Measurements from ENCODE around the gene TFB1M.
"Not testable (repeated sequence)": the region's sequence is repeated elsewhere in the genome, so short reads cannot be mapped to it uniquely, and the experiment has no call there.

The TFB1M gene

DNA sequence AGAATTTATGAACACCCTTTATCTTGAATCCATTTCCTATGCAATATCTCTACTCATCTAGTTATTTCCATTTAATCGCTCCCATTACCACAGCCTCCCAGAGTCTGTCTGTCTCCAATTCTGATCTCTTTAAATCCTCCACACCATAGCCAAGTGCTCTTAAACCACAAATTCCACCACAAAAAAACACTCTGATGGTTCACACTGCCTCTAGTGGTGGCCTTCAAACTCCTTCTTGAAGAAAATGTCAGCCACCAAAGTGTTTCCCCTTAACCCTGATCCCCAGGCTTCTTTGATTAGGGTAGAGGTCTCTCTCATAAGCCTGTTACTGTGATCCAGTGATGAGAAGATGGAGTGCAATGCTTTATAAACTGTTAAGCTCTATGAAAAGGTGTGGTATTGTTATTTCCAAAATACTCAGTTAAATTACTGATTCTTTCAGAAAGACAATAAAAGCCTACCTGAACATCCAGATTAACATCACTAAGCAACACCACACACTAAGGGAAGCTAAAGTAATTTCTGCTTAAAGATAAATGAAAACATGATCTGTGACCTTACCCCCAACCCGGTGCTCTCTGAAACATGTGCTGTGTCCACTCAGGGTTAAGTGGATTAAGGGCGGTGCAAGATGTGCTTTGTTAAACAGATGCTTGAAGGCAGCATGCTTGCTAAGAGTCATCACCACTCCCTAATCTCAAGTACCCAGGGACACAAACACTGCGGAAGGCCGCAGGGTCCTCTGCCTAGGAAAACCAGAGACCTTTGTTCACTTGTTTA, 46.0 kb downstream of the TFB1M start:
- TF ChIP-seq, protein P1, sequence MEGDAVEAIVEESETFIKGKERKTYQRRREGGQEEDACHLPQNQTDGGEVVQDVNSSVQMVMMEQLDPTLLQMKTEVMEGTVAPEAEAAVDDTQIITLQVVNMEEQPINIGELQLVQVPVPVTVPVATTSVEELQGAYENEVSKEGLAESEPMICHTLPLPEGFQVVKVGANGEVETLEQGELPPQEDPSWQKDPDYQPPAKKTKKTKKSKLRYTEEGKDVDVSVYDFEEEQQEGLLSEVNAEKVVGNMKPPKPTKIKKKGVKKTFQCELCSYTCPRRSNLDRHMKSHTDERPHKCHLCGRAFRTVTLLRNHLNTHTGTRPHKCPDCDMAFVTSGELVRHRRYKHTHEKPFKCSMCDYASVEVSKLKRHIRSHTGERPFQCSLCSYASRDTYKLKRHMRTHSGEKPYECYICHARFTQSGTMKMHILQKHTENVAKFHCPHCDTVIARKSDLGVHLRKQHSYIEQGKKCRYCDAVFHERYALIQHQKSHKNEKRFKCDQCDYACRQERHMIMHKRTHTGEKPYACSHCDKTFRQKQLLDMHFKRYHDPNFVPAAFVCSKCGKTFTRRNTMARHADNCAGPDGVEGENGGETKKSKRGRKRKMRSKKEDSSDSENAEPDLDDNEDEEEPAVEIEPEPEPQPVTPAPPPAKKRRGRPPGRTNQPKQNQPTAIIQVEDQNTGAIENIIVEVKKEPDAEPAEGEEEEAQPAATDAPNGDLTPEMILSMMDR (IDR thresholded peaks at IDR 0.05) = peak; percentile 63
- not testable (repeated sequence) for H3K27ac ChIP-seq

DNA sequence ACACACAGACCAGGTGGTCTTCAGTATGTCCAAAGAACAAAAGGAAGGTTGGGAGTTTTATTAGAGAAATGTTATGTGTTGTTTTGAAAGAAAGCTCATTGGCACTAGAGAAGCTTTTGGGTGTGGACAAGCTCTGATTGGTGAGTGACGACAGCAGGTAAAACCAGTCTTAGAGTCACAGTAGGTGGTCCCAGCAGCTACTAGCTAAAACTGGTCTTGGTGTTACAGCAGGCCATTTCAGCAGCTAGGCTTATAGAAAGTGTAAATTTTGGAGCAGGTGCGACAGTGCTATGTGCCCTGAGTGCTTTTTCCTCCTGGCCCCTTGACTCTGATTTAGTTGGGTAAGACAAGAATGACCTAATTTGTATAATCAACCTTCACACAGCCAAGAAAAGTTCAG, 46.9 kb downstream of the TFB1M start:
- H3K27ac ChIP-seq = no peak overlapping the region
- TF ChIP-seq ZFX (IDR thresholded peaks at IDR 0.05; ENCODE audit: borderline replicate concordance) = no peak
- TF ChIP-seq, protein P1 (IDR thresholded peaks at IDR 0.05) = no peak

DNA sequence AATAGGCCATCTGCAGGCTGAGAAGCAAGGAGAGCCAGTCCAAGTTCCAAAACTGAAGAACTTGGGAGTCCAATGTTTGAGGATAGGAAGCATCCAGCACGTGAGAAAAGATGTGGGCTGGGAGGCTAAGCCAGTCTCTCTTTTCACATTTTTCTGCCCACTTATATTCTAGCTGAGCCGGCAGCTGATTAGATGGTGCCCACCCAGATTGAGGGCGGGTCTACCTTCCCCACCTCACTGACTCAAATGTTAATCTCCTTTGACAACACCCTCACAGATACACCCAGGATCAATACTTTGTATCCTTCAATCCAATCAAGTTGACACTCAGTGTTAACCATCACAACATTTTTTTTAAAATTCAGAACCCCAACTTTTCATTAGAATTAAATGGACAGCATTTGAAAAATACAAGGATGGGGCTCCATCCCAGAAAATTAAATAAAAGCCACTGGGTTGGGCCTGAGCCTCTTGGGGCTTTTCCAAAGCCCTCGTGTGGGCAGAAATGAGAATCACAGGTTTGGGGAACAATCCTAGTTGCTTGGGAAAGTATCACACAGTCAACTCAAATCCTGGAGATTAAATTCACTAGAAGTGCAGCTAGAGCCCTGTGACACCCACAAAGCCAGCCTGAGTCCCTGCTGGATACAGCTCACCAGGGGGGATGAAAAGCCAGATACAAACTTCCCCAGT, 48.3 kb downstream of the TFB1M start:
- H3K27ac ChIP-seq = no peak overlapping the region
- no peak for TF ChIP-seq ZFX (IDR thresholded peaks at IDR 0.05; ENCODE audit: borderline replicate concordance)
- TF ChIP-seq, protein P1 (IDR thresholded peaks at IDR 0.05) = no peak

DNA sequence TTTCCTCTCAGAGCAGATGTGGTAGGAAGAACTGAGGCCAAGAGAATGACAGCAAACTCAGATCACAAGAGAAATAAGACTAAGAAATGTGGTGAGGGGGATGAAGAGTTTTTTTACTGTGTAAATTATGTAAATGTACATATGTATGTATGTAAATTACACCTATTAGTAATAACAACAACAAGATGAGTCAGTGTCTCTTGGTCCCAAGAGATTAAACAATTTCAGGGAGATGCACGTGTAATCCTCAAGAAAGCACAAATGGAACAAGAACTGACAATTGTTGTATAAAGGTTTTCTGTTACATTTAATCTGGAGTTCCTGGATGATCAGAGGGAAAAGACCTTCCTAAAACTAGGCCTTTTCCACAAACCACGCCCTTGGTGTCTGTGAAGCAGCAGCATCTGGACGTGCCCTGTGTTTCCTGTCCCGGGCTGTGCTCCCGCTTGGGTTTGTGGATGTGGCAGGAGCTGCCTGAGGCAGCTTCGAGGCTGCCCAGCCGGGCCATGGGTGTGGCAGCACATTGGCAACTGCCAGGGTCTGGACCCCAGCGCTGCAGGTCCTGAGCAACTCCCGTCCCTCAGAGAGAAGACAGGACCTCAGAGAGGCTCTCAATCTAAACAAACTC, 49.5 kb downstream of the TFB1M start:
- no peak overlapping the region for H3K27ac ChIP-seq
- TF ChIP-seq, protein P1 (IDR thresholded peaks at IDR 0.05) = no peak
- TF ChIP-seq ZFX (IDR thresholded peaks at IDR 0.05; ENCODE audit: borderline replicate concordance) = no peak

DNA sequence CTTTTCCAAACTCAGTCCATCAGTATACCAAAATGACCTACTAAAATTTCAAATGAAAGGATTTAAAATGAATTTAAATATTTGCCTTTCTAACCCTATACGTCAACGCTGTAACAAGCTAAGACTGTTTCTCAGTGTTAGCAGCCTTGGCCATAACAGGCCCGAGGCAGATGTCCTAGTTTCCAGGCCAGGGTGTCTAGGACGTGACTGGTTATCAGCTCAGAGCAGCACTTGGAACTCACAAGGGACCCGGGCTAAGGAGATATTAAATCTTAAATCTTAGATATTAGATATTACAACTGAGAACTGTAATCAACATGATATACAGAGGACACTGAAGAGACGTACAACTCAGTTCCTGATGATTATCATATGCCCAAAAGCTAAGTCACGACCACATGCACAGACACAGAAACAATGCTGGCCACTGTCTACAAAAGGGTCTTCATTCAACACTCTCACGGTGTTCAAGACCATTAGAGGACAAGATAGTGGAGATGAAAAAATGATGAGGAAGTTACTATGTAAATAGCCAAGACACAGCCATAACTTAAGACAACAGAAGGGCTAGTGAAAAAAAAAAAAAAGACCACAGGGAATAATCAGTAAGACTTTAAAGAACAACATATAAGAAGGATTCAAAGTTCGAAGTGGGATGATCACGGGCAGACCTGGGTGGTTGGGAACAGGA, 50.8 kb downstream of the TFB1M start, which contains the start of gene CLDN20:
Gene CLDN20, plus strand, starts transcription at position 641 of the 691 bp plus-strand sequence. CDS start 11,707 bp downstream, outside the sequence.
- no peak within 1 kb of the TSS for H3K27ac ChIP-seq
- TF ChIP-seq ZFX (IDR thresholded peaks at IDR 0.05; ENCODE audit: borderline replicate concordance) = no peak
- TF ChIP-seq, protein P1 (IDR thresholded peaks at IDR 0.05) = no peak

DNA sequence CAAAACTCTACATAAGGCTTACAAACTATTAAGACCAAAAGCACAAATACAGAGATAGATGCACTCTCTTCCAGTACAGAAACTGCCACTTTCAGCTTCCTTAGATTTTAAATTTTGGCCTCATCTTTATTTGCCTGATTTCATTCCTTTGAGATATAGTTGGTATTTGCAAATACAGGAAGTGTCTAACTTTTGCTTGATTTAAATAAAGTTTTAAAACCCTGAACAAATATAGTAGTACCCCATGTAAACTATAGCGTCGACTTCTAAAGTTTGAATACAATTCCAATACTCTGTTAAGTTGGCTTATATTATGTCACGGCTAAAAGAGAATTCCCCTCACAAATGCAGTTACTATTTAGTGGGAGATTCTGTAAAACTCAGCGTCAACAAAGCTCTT, 51.6 kb downstream of the TFB1M start:
- TF ChIP-seq, protein P1 (IDR thresholded peaks at IDR 0.05) = no peak
- no peak for TF ChIP-seq ZFX (IDR thresholded peaks at IDR 0.05; ENCODE audit: borderline replicate concordance)
- no peak overlapping the region for H3K27ac ChIP-seq

Measured in 22Rv1 (cell line).